GM18873 (cell line): ENCODE data around the gene GLIS1.

ENCODE experiments used
- ATAC-seq: cut with Tn5 transposase; IDR thresholded peaks from one replicate; pipeline ENCODE4 v1.9.1; 2021; ENCODE audit warnings: mild to moderate bottlenecking, moderate library complexity, moderate number of reproducible peaks; ENCODE audit not compliant: unreplicated experiment, low FRiP score

Gene GLIS1

GRCh38 chr1:53681977-53682685 is 56.8 kb downstream of the GLIS1 start:
- no peak for ATAC-seq

GRCh38 chr1:53681351-53681976 is 57.5 kb downstream of the GLIS1 start:
- ATAC-seq = no peak

GRCh38 chr1:53680868-53681267 is 58.1 kb downstream of the GLIS1 start:
- ATAC-seq = no peak

GRCh38 chr1:53678938-53679825 is 59.8 kb downstream of the GLIS1 start:
- no peak for ATAC-seq

GRCh38 chr1:53678507-53678906 is 60.5 kb downstream of the GLIS1 start:
- ATAC-seq = no peak

- ATAC-seq = no peak
Measured at GRCh38 chr1:53678046-53678445, 60.9 kb downstream of the GLIS1 start.

GRCh38 chr1:53677486-53677885 is 61.5 kb downstream of the GLIS1 start:
- ATAC-seq = no peak

GRCh38 chr1:53672785-53673184 is 66.2 kb downstream of the GLIS1 start:
- no peak for ATAC-seq

GRCh38 chr1:53672243-53672642 is 66.7 kb downstream of the GLIS1 start:
- no peak for ATAC-seq

GRCh38 chr1:53669621-53670191 is 69.3 kb downstream of the GLIS1 start:
- ATAC-seq = no peak

- no peak for ATAC-seq
Measured at GRCh38 chr1:53666566-53666965, 72.4 kb downstream of the GLIS1 start.

- ATAC-seq = no peak
Measured at GRCh38 chr1:53665996-53666395, 73.0 kb downstream of the GLIS1 start.

GRCh38 chr1:53663529-53664300 is 75.2 kb downstream of the GLIS1 start:
- ATAC-seq = no peak

GRCh38 chr1:53662951-53663350 is 76.0 kb downstream of the GLIS1 start:
- ATAC-seq = no peak

GRCh38 chr1:53662169-53662568 is 76.8 kb downstream of the GLIS1 start:
- ATAC-seq = no peak

- ATAC-seq = no peak
Measured at GRCh38 chr1:53661496-53661895, 77.5 kb downstream of the GLIS1 start.

GRCh38 chr1:53660666-53661065 is 78.3 kb downstream of the GLIS1 start:
- ATAC-seq = no peak

GRCh38 chr1:53659436-53659835 is 79.5 kb downstream of the GLIS1 start:
- ATAC-seq = no peak

GRCh38 chr1:53658489-53659230 is 80.3 kb downstream of the GLIS1 start:
- ATAC-seq = no peak
